Activated CD8-positive, alpha-beta T cell treated with anti-CD3 and anti-CD28 coated beads for 36 hours (primary cell): ENCODE measurements around the gene TMEM161B. TPM values are rescaled to one million over a fixed set of nuclear protein-coding genes. Genes with fewer than 3 reads are reported as not detected.
A peak's percentile ranks its signal among the peaks of the same experiment; 100 is the strongest.
"Not testable (repeated sequence)": the region's sequence is repeated elsewhere in the genome, so short reads cannot be mapped to it uniquely, and the experiment has no call there.

Experiments
- ATAC-seq: fragments of 200-7000 bp; cut with Tn5 transposase; one replicate; pipeline ENCODE4 v1.10.0; 2021; ENCODE audit warnings: mild to moderate bottlenecking, moderate library complexity
- CTCF ChIA-PET: fragments of 350-600 bp; sonication (Branson Sonifier 250); formaldehyde crosslinking; loops from one replicate; lab custom pipeline; 2021; ENCODE audit warnings: antibody characterized with exemption; lab: Charles Lee
- POLR2A ChIA-PET: fragments of 350-600 bp; sonication (Branson Sonifier 250); formaldehyde crosslinking; loops from one replicate; lab custom pipeline; 2021; ENCODE audit warnings: antibody characterized with exemption; lab: Charles Lee
- DNase-seq: peaks from one replicate; pipeline ENCODE4 v3.0.0-alpha.2; 2020
- H3K27ac Mint-ChIP-seq: one replicate; pipeline ENCODE4 v1.8.0; 2021; ENCODE audit warnings: mild to moderate bottlenecking, mixed read lengths
- H3K27me3 Mint-ChIP-seq: one replicate; pipeline ENCODE4 v1.8.0; 2021; ENCODE audit warnings: mixed read lengths
- H3K36me3 Mint-ChIP-seq: one replicate; pipeline ENCODE4 v1.8.0; 2021; ENCODE audit warnings: low read depth, mixed read lengths
- H3K4me1 Mint-ChIP-seq: one replicate; pipeline ENCODE4 v1.8.0; 2021; ENCODE audit warnings: low read depth, mixed read lengths
- H3K4me3 Mint-ChIP-seq: one replicate; pipeline ENCODE4 v1.8.0; 2021; ENCODE audit warnings: mild to moderate bottlenecking, moderate library complexity, mixed read lengths
- H3K9me3 Mint-ChIP-seq: one replicate; pipeline ENCODE4 v1.8.0; 2021; ENCODE audit warnings: mixed read lengths
- CTCF ChIP-seq: fragments of 200-600 bp; IDR thresholded peaks from one replicate; pipeline ENCODE4 v1.8.0; 2022; ENCODE audit warnings: antibody characterized with exemption, mild to moderate bottlenecking
- intact Hi-C: fragments of 100-400 bp; cut with micrococcal nuclease; formaldehyde crosslinking; loops from one replicate; pipeline ENCODE4 v1.10.0; 2022
- total RNA-seq, 2 experiments: library from RNA; stranded (reverse); gene quantifications; one replicate each; pipeline ENCODE4 v1.2.3, GENCODE V29; 2021

The TMEM161B gene
- total RNA-seq, 2 experiments from 2014 or later, result 20.6 to 21.5 TPM

- TF ChIP-seq CTCF, result no peak
- no peaks in the 10 kb centered on the region for H3K9me3 Mint-ChIP-seq
- H3K27ac Mint-ChIP-seq, result no peak overlapping the region
- DNase-seq, result no peak
- H3K27me3 Mint-ChIP-seq, result no peaks in the 10 kb centered on the region
- ChIA-PET POLR2A (no interaction called here), CTCF (no interaction called here)
- intact Hi-C loops, result no loop called here
- ATAC-seq, result no peak
- H3K4me3 Mint-ChIP-seq, result no peak overlapping the region
- H3K4me1 Mint-ChIP-seq, result peaks cover 18% of the 10 kb centered on the region
- peaks cover 60% of the 10 kb centered on the region for H3K36me3 Mint-ChIP-seq
Measured at GRCh38 chr5:88276378-88276777, 7.7 kb upstream of the TMEM161B start.

GRCh38 chr5:88275581-88275980 lies 6.9 kb upstream of the TMEM161B start:
- Mint-ChIP-seq H3K9me3 (no peaks in the 10 kb centered on the region), H3K27me3 (no peaks in the 10 kb centered on the region), H3K4me3 (no peak overlapping the region), H3K27ac (no peak overlapping the region), H3K4me1 (peaks cover 23% of the 10 kb centered on the region), H3K36me3 (peaks cover 63% of the 10 kb centered on the region)
- intact Hi-C loops, result no loop called here
- ATAC-seq (no peak), DNase-seq (no peak)
- ChIA-PET CTCF (no interaction called here), POLR2A (no interaction called here)
- TF ChIP-seq CTCF, result no peak

GRCh38 chr5:88269222-88269771 lies 652 bp upstream of the TMEM161B start:
- peak; percentile 13 for ATAC-seq
- Mint-ChIP-seq H3K9me3 (peaks cover 2% of the 10 kb centered on the region), H3K4me3 (peak overlapping the region; percentile 95), H3K36me3 (peaks cover 60% of the 10 kb centered on the region), H3K27me3 (no peaks in the 10 kb centered on the region), H3K27ac (peak overlapping the region; percentile 97), H3K4me1 (peaks cover 52% of the 10 kb centered on the region)
- POLR2A ChIA-PET, result no interaction called here
- no peak for TF ChIP-seq CTCF
- intact Hi-C loops, result loop anchor here (10.0 kb wide), 1 partner anchor 406 kb away; no protein-coding TSS in a partner anchor
- DNase-seq, result peak; percentile 30
- CTCF ChIA-PET, result no interaction called here

- H3K9me3 Mint-ChIP-seq, DNase-seq, H3K27ac Mint-ChIP-seq, H3K27me3 Mint-ChIP-seq, POLR2A ChIA-PET, H3K4me3 Mint-ChIP-seq, CTCF ChIA-PET, ATAC-seq: not testable (repeated sequence)
- Mint-ChIP-seq H3K4me1 (peaks cover 47% of the 10 kb centered on the region), H3K36me3 (peaks cover 55% of the 10 kb centered on the region)
- intact Hi-C loops, result loop anchor here (10.0 kb wide), 1 partner anchor 410 kb away; no protein-coding TSS in a partner anchor
Measured at GRCh38 chr5:88264565-88264964, 4.1 kb downstream of the TMEM161B start.

- Mint-ChIP-seq H3K4me1 (peaks cover 49% of the 10 kb centered on the region), H3K9me3 (peaks cover 4% of the 10 kb centered on the region), H3K36me3 (peaks cover 57% of the 10 kb centered on the region), H3K27ac (no peak overlapping the region), H3K4me3 (no peak overlapping the region), H3K27me3 (no peaks in the 10 kb centered on the region)
- ChIA-PET CTCF (no interaction called here), POLR2A (no interaction called here)
- intact Hi-C loops, result loop anchor here (10.0 kb wide), 1 partner anchor 411 kb away; no protein-coding TSS in a partner anchor
- no peak for ATAC-seq
- no peak for TF ChIP-seq CTCF
- DNase-seq, result no peak
Measured at GRCh38 chr5:88263349-88263748, 5.3 kb downstream of the TMEM161B start.
